Spleen (tissue), 7 donors: ENCODE measurements around the gene PLD2.

Experiments
- POLR2A ChIP-seq, 3 donors: fragments of 450-650 bp; IDR thresholded peaks; one replicate each; pipeline ENCODE4 v1.5.1; 2017; ENCODE audit warnings: antibody characterized with exemption in 3 of 3, mild to moderate bottlenecking in 1 of 3
- POLR2AphosphoS5 ChIP-seq, 3 donors: sonication (generic); formaldehyde crosslinking; IDR thresholded peaks; one replicate each; pipeline ENCODE4 v1.5.1; 2017; ENCODE audit warnings: antibody characterized with exemption in 3 of 3
- TF ChIP-seq, protein P1 (sequence below), 11 experiments: fragments of 200-600 bp in 7 of 11; fragments of 450-650 bp in 4 of 11; sonication (generic) in 4 of 11; IDR thresholded peaks in 8 of 11; conservative IDR thresholded peaks in 3 of 11; 1 replicate in 7 of 11; 2 replicates in 4 of 11; pipeline versions ENCODE4 v1.4.0 to v1.8.0; 2016 to 2021; ENCODE audit warnings: antibody characterized with exemption in 11 of 11, inconsistent platforms in 4 of 11, mild to moderate bottlenecking in 1 of 11
- donor health status: DM: no; HTN: no; CAD: no; lungs with moderate emphysema.
- donor health status: DM: no; HTN: no; CAD: no.
- donor health status: DM: no; HTN: no; CAD: no.

DNA sequence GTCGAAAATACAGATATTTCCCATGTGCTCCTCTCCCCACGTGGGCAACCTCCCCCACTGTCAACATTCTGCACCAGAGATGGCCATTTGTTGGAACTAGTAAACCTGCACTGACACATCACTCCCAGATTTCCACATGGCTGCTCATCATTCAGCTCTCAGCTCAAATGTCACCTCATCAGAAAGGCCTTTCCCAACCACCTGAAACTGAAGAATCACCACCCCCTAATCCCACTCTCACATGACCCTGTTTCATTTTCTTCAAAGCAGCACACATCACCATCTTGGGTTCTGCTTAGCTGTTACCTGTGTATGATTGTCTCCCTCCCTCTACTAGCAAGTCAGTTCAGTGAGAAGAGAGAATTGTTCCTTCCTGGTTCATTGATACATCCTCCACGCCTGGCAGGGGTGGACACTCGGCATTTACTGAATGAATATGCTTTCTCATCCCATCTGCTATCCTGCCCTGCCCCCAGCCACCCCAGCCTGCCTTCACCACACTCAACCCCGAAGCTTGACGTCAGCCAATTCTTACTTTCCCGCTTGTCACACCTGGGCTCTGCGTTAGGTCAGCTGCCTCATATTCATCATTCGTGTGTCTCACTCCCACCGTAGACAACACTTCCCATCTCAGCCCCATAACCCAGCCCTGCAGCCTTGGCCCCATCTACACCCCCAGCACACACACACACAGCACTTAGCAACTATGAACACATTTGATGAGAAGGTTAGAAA lies 6.3 kb upstream of the PLD2 start:
- TF ChIP-seq, protein P1, sequence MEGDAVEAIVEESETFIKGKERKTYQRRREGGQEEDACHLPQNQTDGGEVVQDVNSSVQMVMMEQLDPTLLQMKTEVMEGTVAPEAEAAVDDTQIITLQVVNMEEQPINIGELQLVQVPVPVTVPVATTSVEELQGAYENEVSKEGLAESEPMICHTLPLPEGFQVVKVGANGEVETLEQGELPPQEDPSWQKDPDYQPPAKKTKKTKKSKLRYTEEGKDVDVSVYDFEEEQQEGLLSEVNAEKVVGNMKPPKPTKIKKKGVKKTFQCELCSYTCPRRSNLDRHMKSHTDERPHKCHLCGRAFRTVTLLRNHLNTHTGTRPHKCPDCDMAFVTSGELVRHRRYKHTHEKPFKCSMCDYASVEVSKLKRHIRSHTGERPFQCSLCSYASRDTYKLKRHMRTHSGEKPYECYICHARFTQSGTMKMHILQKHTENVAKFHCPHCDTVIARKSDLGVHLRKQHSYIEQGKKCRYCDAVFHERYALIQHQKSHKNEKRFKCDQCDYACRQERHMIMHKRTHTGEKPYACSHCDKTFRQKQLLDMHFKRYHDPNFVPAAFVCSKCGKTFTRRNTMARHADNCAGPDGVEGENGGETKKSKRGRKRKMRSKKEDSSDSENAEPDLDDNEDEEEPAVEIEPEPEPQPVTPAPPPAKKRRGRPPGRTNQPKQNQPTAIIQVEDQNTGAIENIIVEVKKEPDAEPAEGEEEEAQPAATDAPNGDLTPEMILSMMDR (IDR thresholded peaks at IDR 0.05 in 8 of 11, conservative IDR thresholded peaks at IDR 0.05 in 3 of 11) = no peak
- no peak for TF ChIP-seq POLR2A (IDR thresholded peaks at IDR 0.05)
- TF ChIP-seq POLR2AphosphoS5 (IDR thresholded peaks at IDR 0.05) = no peak
